PFSK-1 (cell line): ENCODE data around the gene TMEM45A.

Experiments used
- POLR2AphosphoS5 ChIP-seq: IDR thresholded peaks from 2 replicates; pipeline ENCODE4 v1.6.1; 2012; ENCODE audit warnings: low read depth, mild to moderate bottlenecking, control low read depth, low read length, moderate library complexity
- REST ChIP-seq, 2 experiments: IDR thresholded peaks; 2 replicates each; pipeline versions ENCODE4 v1.6.1 to v1.8.0; 2011 to 2012; ENCODE audit warnings: low read depth in 2 of 2, low read length in 2 of 2, control low read depth in 1 of 2, inconsistent platforms in 1 of 2, mild to moderate bottlenecking in 1 of 2, moderate library complexity in 1 of 2; ENCODE audit not compliant: insufficient read depth in 1 of 2
- SIN3A ChIP-seq: IDR thresholded peaks from 2 replicates; pipeline ENCODE4 v1.6.1; 2012; ENCODE audit warnings: mild to moderate bottlenecking, low read length, moderate library complexity, borderline replicate concordance; ENCODE audit not compliant: insufficient read depth

- TF ChIP-seq REST (IDR thresholded peaks at IDR 0.05; ENCODE audit: insufficient read depth in 1 of 2, low read depth in 2 of 2, low read length in 2 of 2) (no peak), SIN3A (no peak), POLR2AphosphoS5 (no peak)
Observed at GRCh38 chr3:100556673-100557310, 64.4 kb downstream of the TMEM45A start.
